Spleen (tissue), 7 donors: ENCODE measurements around the gene PDE4A.

ENCODE experiments used
- CTCF ChIP-seq, 11 experiments: fragments of 200-600 bp in 7 of 11; fragments of 450-650 bp in 4 of 11; sonication (generic) in 4 of 11; IDR thresholded peaks in 8 of 11; conservative IDR thresholded peaks in 3 of 11; 1 replicate in 7 of 11; 2 replicates in 4 of 11; pipeline versions ENCODE4 v1.4.0 to v1.8.0; 2016 to 2021; ENCODE audit warnings: antibody characterized with exemption in 11 of 11, inconsistent platforms in 4 of 11, mild to moderate bottlenecking in 1 of 11
- POLR2A ChIP-seq, 3 donors: fragments of 450-650 bp; IDR thresholded peaks; one replicate each; pipeline ENCODE4 v1.5.1; 2017; ENCODE audit warnings: antibody characterized with exemption in 3 of 3, mild to moderate bottlenecking in 1 of 3
- donor health status: DM: no; HTN: no; CAD: no; lungs with moderate emphysema.
- donor health status: DM: no; HTN: no; CAD: no.
- donor health status: DM: no; HTN: no; CAD: no.

GRCh38 chr19:10427169-10427568, 6.8 kb downstream of the PDE4A start:
- TF ChIP-seq CTCF (IDR thresholded peaks at IDR 0.05 in 8 of 11, conservative IDR thresholded peaks at IDR 0.05 in 3 of 11) (no peak), POLR2A (IDR thresholded peaks at IDR 0.05) (no peak)
